COLO829 (cell line): ENCODE results near the gene LHX3.

Source experiments
- DNase-seq: peaks from one replicate; pipeline ENCODE4 v3.0.0; 2012; ENCODE audit warnings: low spot score

LHX3 gene

DNA sequence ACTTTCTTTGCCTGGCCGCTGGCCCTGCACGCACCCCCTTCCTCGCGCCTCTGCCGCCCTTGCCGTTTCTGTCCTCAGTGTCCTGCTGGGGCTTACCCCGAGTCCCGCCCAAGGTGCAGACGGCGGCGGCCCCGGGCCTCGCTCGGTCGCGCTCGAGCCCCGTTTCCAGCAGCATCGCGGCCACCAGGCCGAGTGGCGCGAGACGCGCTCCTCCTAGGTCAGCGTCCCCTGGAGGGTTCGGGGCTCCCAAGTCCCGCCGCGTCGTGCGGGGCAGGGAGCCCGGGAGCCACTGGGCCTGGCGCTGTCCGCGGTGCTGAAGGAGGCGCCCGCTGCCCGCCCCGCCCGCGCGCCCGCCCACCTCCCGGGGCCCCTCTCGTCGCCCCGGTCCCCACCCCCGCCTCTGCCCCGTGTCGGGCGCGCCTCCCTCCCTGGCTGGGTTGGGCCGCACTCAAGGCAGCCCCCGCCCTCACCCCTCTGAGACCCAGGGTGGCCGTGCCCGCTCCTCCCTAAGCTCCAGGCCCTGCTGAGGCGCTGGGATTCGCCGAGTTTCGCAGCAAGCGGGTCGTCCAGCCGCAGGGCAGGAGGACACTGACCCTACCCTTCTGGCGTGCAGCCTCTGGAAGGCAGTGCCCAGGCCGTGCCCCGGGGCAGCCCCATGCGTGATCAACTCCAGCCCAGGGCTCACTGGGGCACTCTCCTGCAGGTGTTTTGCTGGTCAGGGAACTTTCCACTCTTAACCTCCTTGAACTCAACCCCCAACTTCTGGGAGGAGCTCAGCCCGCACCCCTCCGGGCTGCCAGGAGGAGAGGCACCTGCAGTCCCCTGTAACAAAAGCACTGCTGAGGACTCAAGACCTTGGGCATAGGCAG is at the start of gene LHX3:
Gene LHX3 (minus strand): TSS at position 291 of the 869 bp plus-strand sequence. CDS start 116 bp downstream, at position 175.
- peak; percentile 39 for DNase-seq

DNA sequence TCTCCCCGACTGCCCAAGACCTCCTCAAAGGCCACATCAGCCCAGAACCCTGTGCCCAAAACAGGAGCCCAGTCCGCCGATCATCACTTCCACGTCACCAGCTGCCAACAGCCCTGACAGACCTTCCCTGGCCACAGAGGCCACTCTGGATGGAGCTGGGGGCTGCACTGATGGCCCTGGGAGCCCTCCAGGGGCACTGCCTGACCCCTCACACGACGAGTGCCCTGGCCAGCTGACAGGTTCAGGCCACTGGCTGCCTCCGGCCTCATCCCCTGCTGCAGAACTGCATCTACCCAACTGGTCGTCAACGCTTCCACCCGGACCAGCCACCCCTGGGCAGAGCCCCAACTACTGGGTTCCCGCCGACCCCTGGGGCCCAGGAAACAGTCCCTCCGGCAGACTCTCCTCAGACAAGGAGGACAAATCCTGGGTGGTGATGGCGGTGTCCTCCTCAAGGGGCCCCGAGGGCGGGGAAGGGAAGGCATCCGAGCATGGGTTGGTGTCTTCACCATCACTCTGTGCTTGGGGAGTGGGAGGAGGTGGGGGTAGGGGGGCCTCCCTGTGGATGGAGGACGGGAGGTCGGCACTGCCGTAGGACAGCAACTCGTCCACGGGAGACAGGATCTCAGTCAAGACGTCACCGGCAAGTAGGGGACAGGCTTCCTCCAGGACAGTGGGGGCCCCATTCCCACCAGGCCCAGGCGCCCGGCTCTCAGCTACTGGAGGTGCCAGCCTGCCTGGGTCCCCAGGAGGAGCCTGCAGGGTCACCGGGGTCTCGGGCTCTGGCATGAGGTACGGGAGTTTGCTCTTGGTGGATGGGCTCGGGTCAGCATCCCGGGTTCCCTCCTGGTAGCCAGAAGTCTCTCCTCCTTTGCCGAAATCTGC is 48.6 kb upstream of the LHX3 start:
- DNase-seq: no peak

DNA sequence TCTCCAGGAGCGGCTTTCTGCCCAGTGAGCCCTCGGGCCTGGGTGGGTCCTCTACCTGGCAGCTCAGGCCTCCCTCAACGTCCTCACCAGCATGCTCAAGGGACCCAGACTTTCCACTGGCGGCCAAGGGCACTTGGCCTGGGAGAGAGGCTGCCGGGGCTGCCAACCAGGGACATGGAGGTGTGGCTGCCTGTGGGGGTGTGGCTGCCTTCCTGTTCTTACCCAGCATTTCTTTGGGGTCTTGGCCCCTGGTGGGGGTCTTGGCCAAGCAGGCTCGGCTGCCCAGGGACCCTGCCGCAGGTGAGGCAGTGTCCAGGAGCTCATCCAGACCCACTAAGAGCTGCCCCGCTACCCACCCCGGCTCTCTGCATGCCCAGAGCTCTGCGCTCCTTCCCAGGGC is 47.9 kb upstream of the LHX3 start:
- no peak for DNase-seq

DNA sequence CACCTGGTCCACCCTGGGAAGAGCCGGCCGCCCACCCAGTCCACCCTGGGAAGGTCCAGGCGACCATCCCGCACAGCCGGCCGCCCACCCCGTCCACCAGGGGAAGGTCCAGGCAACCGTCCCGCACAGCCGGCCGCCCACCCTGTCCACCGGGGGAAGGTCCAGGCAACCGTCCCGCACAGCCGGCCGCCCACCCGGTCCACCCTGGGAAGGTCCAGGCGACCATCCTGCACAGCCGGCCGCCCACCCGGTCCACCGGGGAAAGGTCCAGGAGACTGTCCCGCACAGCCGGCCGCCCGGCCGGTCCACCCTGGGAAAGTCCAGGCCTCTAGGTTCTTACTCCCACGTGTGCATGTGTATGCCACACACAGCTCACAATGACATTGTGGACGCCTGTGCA is 47.4 kb upstream of the LHX3 start:
- no peak for DNase-seq

DNA sequence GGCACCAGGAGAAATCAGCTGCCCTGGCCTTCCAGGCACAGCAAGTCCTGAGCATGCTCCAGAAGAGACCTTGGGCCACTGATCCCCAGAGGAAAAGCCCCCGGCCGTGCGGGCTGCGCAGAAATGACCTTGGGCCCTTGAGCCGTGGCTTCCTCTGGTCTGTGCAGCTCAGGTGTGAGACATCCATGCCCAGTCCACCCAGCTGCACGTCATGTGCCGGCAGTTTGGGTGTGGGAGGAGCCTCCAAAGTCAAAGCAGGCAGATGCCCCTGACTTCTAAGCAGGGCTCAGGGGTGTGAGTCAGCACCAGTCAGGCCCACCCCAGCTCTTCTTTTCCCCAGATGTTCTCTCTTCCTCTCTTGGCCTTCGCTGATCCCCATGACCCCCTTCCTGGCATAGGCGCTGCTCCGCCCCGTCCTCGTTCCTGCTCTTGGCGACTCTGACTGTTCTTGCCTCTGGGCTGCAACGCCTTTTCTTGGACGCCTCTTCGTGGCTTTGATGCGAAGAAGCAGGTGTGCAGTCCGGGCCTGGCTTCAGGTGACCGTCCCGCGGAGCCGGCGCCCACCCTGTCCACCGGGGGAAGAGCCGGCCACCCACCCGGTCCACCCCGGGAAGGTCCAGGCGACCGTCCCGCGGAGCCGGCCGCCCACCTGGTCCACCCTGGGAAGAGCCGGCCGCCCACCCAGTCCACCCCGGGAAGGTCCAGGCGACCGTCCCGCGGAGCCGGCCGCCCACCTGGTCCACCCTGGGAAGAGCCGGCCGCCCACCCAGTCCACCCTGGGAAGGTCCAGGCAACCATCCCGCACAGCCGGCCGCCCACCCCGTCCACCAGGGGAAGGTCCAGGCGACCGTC is 46.6 kb upstream of the LHX3 start:
- no peak for DNase-seq

DNA sequence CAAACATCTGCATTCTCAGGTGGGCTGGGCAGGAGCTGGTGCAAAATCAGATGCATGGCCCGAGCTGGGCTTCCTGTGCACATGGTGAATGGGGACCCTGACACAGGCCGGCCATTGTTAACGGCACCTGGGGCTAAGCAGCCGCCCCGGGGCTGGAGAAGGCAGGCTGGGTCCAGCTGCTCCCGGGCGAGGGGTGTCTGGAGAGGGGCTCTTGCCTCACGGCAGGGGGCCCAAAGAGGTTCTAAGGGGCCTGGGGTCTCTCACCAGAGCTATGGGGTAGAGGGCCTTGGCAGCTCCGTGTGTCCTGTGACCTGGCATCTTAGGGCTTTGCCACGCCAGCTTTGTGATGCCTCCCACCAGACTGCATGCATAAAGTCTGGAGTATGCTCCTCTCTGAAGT is 45.7 kb upstream of the LHX3 start:
- DNase-seq: no peak

DNA sequence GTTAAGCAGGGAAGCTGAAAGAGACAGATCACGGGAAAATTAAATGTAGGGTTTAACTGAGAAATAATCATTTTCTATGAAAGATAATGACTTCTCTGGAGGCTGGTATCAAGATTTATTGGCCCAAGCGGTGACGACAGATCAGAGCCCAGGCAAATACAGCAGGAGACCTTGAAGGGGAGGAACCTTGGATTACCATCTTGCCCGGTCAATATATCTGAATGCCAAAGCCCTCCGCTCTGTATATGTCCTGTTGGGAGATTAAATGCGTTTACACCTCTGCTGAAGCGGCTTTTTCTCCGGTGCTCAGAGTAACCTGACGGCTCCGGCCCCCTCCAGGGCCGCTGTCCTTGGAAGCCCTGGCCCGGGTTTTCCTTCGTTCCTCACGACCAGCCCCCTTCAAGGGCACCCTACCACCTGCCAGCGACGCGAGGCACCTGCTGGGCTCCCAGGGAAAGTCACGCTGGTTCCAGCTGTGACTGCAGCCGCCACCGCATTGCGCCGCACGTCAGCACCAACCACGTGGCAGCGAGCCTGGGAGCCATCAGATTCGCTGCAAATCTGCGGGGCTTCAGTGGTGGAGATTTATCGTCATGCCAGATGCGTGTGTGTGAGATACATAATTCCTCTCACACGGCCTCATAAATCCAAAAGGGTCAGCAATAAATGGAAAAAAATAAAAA is 45.1 kb upstream of the LHX3 start:
- DNase-seq: no peak

DNA sequence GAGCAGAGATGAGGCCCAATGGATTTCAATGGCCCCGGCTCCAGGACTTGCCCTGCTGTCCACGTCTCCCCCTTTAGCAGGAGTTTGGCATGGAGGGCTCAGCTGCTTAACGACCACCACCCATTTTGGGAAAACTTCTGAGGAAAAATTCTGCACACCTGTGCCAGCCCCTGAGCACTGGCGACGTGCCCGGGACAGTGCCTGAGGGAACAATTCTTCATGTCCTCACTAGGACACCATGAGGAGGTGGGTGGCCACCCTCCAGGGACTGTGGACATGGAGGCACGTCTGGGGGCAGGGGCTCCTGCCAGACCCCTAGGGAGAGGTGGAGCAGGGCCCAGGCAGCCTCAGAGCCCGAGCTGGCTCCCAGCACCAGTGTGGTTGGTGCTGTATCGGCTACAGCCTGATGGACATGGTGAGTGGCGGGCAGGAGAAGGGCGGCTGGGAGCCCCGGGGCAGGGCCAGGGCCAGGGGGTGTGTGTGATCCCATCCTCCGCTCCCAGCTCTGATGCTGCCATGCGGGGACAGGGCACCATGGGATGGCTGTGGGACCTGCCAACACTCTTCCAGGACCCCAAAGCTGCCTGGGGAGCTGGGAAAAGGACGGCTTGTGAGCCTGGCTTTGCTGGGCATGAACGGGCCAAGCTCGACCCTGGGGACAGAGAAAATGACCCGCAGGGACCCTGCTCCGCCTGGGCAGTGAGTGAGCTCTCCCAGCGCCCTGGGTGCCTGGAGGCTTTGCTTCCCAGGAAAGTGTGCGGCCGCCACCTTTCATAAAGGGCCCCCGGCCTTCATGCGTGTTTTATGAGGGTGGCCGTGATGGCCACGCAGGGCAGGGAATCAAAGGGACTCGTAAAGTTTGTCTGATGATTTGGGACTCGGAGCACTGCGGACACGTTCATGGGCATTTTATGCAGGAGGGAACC is 44.3 kb upstream of the LHX3 start:
- no peak for DNase-seq

DNA sequence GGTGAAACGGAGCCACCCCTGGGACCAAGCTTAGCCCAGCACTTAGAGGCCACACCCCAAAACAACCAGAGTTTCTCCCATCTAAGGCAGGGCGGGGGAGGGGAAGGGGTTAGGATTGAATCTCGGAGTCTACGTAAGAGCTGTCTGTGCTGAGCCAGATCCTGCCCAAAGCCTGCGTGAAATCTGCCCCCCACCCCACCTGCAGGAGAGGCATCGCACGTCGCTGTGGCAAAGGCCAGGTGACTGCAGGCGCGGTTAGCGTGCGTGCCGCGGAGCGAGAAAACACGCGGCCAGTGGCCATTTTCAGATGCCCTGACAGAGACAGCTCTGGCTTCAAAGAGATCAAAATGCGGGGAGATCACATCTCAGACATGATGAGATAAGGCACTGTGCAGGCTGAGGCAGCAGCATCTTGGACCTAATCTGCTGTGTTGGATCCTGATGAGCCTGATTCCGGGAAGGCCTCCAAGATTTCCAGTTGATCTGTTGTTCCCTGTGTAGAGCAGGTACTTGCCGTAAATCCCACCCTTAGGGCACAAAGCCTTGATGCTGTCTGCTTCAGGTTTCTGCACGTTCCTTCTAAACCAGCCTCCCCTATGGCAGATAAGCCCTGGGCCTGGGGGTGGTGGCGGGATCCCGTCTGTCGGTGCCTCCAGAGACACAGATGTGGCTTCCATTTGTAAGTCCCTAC is 43.2 kb upstream of the LHX3 start:
- DNase-seq: no peak

DNA sequence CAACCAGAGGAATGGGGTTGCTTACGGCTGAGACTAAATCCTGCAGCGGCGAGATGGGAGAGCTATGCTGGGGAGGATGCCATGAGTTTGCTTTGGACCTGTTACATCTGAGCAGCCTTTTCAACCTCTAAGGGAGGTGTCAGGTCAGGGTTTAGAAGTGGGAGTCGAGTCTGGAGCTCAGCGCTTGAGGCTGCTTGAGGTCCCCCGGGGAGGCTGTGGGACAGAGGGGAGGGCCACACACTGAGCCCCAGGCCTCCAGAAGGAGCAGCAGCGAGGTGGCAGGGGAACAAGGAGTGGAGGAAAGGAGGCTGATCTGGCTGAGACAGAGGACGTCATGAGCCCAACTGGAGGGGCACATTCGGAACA is 42.6 kb upstream of the LHX3 start:
- DNase-seq: no peak

DNA sequence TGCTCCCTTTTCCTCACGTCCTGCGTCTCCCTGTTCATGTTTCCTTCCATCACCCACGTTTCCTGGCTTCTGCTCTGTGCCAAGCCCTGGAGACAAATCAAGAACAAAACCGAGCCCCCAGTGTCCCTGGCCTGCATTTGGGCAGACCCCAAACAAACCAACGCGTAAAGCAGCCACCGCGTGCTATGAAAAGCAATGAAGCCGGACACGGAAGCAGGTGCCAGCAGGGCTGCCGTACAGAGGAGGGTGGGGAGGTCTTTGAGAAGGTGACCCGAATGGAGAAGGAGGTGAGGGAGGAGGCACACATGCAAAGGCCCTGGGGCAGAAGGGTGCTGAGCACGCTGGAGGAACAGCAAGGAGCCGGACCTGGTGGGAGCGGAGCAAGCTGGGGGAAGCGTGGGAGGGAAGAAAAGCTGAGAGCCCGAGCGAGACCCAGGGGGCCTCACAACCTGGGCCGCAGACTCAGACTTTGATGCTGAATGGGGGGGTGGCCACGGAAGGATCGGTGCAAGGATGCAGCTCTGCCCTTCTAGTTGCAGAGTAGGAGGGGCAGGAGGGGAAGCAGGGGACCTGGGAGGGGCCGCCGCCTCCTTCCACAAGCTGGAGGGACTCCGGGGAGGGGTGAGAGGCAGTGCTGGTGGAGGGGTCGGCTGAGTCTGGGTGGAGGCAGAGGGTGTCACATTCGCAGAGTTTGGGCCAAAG is 42.1 kb upstream of the LHX3 start:
- DNase-seq: no peak

DNA sequence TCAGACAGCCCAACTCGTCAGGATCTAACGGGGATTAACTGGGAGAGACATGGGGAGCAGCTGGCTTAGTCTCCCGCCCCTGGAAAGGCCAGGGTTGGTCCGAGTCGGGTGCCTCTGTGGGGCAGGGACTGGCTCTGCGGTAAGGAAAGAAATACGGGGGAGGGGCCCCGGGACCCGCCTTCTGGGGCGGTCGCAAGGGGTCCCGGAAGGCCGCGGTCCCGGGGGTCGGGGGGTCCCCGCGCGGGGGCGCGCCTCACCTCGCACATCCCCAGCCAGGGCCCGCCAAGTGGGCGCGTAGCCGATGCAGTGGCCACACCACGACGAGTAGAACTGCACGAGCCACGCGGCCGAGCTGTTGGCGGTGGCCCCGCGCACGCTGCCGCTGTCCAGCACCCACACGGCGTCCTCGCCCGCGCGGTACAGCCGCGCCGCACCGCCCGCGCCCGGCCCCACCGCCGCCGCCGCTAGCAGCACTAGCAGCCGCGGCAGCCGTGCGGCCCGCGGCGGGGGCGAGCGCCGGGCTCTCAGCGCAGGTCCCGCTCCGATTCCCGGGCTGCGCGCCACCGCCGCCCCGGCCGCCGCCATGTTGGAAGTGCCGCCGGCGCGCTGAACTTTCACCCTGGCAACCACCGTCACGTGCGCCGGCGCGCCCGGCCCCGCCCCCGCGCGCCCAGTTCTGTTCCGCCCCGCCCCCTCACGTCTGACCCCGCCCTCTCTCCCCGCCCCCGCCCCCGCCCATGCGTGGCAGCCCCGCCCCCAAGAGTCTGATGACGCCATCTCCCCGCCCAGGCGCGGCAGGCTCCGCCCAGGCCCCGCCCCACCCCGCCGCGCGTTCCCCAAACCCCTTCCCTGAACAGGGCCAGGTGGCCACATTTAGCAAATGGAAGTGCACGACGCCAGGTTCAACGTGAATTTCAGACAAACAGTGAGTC is 40.6 kb upstream of the LHX3 start, which contains the start of gene QSOX2:
Gene QSOX2 (minus strand): TSS at position 594 of the 932 bp plus-strand sequence. CDS start 9 bp downstream, at position 585.
- DNase-seq: peak; percentile 82

DNA sequence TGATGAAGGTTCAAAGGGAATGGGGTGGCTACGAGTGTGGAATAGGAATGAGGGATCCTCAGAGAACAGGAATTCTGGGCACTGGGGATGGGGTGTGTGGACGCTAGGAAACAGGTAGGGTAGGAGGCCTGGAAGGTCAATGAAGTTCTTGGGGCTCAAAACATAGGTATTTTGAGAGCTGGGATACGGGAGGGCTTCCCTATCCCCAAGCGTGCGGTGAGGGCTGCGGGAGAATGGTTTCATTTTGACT is 40.0 kb upstream of the LHX3 start:
- no peak for DNase-seq

DNA sequence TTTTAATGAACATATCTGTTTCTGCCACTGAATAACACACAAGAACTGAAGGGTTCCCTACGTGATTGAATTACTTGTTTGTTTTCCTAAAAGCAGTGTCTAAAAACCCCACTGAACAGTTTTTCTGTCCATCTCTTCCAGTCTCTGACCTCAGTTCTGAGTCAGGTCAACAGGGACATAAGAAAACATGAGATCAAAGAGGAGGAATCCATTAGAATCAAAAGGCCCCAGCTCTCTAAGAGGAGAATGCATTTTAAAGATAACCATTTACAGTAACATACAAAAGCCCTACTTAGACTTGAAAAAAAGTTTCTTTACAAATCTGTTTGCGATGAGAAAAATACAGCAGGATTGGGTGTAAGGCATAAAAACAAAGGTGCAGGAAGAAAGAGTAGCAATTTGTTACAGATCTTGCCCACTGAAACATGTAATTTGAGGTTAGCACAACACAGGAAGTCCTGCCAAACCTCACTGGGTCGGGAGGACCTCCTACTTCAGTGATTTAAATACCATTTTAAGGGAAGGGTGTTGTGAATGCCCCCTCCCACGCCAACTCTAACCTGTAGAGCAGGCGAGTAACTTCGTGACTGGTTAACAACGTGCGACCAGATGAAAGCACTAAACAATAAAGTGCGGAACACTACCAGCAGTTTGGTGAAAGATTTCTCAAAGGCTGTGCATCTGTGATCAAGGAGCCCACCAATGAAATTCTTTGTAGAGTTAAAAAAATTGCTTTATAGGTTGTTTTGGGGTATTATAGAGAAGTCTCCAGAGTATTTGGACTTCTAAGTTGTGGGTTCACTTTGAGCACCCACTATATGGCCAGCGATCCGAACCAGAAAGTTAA is 39.4 kb upstream of the LHX3 start:
- no peak for DNase-seq

DNA sequence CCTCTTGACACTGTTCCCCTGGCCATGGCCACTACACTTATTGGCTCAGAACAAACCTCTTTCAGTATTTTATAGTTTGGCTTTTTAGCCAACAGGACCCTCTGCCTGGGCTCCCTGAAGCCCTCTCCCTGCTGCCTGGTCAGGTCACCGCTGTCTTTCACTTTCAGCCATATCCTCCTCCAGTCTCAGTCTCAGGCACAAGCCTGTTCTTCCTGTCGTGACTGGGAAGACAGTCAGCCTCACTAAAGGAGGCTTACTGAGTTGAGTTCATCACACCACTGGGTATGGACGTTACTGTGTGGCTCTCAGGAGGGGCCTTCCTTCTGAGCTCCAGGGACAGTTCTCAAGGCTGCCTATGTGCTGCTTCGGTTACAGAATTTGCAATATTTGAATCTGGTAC is 38.7 kb upstream of the LHX3 start:
- no peak for DNase-seq

DNA sequence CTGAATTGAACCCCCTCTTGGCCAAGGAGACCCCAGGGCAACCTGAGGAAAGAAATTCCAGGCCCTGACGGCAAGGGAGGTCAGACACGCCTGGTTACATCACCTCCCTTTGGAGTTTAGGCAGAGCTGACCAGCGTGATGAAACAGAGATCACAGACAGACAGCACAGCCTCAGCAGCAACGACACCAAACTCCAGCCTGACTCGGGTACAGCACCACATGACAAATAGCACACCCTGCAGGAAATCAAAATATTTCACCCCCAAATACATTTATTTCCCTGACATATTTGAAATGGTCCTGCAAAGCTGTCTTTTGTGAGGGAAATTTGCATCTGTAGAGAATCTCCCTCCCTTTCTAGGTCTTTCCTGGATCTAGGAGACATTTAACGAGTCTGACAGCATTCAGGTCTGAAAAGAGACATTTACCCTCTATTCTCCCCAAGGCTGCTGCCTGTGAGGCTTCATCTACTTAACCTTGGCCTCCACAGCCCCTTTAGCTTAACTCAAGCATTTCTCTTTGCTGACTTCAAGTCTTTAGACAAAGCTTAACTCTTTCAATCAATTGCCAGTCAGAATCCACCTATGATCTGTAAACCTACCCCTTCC is 38.1 kb upstream of the LHX3 start:
- DNase-seq: no peak

DNA sequence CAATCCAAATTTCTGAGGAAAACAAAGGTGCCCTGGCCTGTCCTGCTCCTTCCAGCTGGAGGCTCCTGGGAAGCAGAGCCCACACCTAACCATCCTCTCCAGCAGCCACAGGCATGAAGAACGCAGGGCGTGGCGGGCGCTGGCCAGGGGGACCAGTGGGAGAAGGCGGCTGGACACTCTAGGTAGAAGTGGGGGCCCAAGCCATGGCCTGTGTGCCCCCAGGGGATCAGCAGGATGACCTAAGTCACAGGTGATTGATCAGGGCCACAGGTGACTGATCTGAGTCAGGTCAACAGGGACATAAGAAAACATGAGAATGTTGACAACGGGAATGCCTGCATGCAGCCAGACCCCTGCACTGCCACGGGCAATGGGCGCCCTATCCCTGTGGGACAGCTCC is 37.3 kb upstream of the LHX3 start:
- DNase-seq: no peak
